Measurements from ENCODE around the gene MRGPRX2. TPM values are rescaled to one million over a fixed set of nuclear protein-coding genes. Genes with fewer than 3 reads are reported as not detected.

Gene MRGPRX2
- total RNA-seq, 2 experiments from 2014 or later = not detected

- DNase-seq = no peak
- Histone ChIP-seq H3K36me3 (ENCODE audit: insufficient read depth, low read length) (no peaks in the 10 kb centered on the region), H3K4me1 (ENCODE audit: insufficient read depth, low read length) (no peaks in the 10 kb centered on the region), H3K9me3 (ENCODE audit: control insufficient read depth in 1 of 2, insufficient read depth in 1 of 2, low read length in 2 of 2) (no peaks in the 10 kb centered on the region), H3K4me3 (ENCODE audit: low read length) (no peak overlapping the region), H3K27ac (ENCODE audit: low read depth in 1 of 2, low read length in 2 of 2) (no peak overlapping the region), H3K27me3 (ENCODE audit: control insufficient read depth in 1 of 2, insufficient read depth in 2 of 2, low read length in 2 of 2) (peaks cover 3 to 11% of the 10 kb centered on the region in 2 experiments)
- Mint-ChIP-seq H3K4me1 (ENCODE audit: low read depth) (no peaks in the 10 kb centered on the region), H3K36me3 (ENCODE audit: low read depth) (no peaks in the 10 kb centered on the region), H3K27me3 (peaks cover 64% of the 10 kb centered on the region), H3K27ac (no peak overlapping the region), H3K4me3 (no peak overlapping the region), H3K9me3 (no peaks in the 10 kb centered on the region)
- ChIA-PET CTCF (interaction anchor here (0.9 kb wide), 1 partner anchor 17 kb away, joined by 4 read pairs; no protein-coding TSS in a partner anchor), POLR2A (no interaction called here)
- ATAC-seq (ENCODE audit: poor library complexity) = no peak
- intact Hi-C loops (cut with DNase I, micrococcal nuclease) = no loop called here
- TF ChIP-seq, protein P1, sequence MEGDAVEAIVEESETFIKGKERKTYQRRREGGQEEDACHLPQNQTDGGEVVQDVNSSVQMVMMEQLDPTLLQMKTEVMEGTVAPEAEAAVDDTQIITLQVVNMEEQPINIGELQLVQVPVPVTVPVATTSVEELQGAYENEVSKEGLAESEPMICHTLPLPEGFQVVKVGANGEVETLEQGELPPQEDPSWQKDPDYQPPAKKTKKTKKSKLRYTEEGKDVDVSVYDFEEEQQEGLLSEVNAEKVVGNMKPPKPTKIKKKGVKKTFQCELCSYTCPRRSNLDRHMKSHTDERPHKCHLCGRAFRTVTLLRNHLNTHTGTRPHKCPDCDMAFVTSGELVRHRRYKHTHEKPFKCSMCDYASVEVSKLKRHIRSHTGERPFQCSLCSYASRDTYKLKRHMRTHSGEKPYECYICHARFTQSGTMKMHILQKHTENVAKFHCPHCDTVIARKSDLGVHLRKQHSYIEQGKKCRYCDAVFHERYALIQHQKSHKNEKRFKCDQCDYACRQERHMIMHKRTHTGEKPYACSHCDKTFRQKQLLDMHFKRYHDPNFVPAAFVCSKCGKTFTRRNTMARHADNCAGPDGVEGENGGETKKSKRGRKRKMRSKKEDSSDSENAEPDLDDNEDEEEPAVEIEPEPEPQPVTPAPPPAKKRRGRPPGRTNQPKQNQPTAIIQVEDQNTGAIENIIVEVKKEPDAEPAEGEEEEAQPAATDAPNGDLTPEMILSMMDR (IDR thresholded peaks at IDR 0.05) = no peak
Measured at GRCh38 chr11:19093976-19094375, 33.5 kb upstream of the MRGPRX2 start.

- peaks cover 66% of the 10 kb centered on the region for H3K27me3 Mint-ChIP-seq
- H3K9me3 Mint-ChIP-seq = no peaks in the 10 kb centered on the region
- Histone ChIP-seq H3K9me3 (ENCODE audit: control insufficient read depth in 1 of 2, insufficient read depth in 1 of 2, low read length in 2 of 2) (no peaks in the 10 kb centered on the region), H3K27me3 (ENCODE audit: control insufficient read depth in 1 of 2, insufficient read depth in 2 of 2, low read length in 2 of 2) (peaks cover 3 to 11% of the 10 kb centered on the region in 2 experiments), H3K27ac (ENCODE audit: low read depth in 1 of 2, low read length in 2 of 2) (no peak overlapping the region), H3K4me1 (ENCODE audit: insufficient read depth, low read length) (no peaks in the 10 kb centered on the region), H3K36me3 (ENCODE audit: insufficient read depth, low read length) (no peaks in the 10 kb centered on the region), H3K4me3 (ENCODE audit: low read length) (no peak overlapping the region)
- intact Hi-C loops (cut with DNase I, micrococcal nuclease) = no loop called here
- TF ChIP-seq, protein P1 (IDR thresholded peaks at IDR 0.05) = no peak
- H3K4me3 Mint-ChIP-seq = no peak overlapping the region
- ATAC-seq (ENCODE audit: poor library complexity) (no peak), DNase-seq (no peak)
- H3K36me3 Mint-ChIP-seq (ENCODE audit: low read depth) = no peaks in the 10 kb centered on the region
- ChIA-PET CTCF (no interaction called here), POLR2A (no interaction called here)
- H3K27ac Mint-ChIP-seq = no peak overlapping the region
- H3K4me1 Mint-ChIP-seq (ENCODE audit: low read depth) = no peaks in the 10 kb centered on the region
Measured at GRCh38 chr11:19092850-19093249, 32.3 kb upstream of the MRGPRX2 start.

- TF ChIP-seq, protein P1 (IDR thresholded peaks at IDR 0.05) = no peak
- no peak for ATAC-seq (ENCODE audit: poor library complexity)
- Mint-ChIP-seq H3K4me3 (no peak overlapping the region), H3K9me3 (no peaks in the 10 kb centered on the region), H3K27ac (no peak overlapping the region), H3K36me3 (ENCODE audit: low read depth) (no peaks in the 10 kb centered on the region), H3K4me1 (ENCODE audit: low read depth) (no peaks in the 10 kb centered on the region), H3K27me3 (peaks cover 61% of the 10 kb centered on the region)
- Histone ChIP-seq H3K36me3 (ENCODE audit: insufficient read depth, low read length) (no peaks in the 10 kb centered on the region), H3K9me3 (ENCODE audit: control insufficient read depth in 1 of 2, insufficient read depth in 1 of 2, low read length in 2 of 2) (no peaks in the 10 kb centered on the region), H3K4me3 (ENCODE audit: low read length) (no peak overlapping the region), H3K27me3 (ENCODE audit: control insufficient read depth in 1 of 2, insufficient read depth in 2 of 2, low read length in 2 of 2) (peaks cover 7 to 11% of the 10 kb centered on the region in 2 experiments), H3K27ac (ENCODE audit: low read depth in 1 of 2, low read length in 2 of 2) (no peak overlapping the region), H3K4me1 (ENCODE audit: insufficient read depth, low read length) (no peaks in the 10 kb centered on the region)
- POLR2A ChIA-PET = no interaction called here
- no peak for DNase-seq
- intact Hi-C loops (cut with DNase I, micrococcal nuclease) = no loop called here
- CTCF ChIA-PET = no interaction called here
Measured at GRCh38 chr11:19092342-19092741, 31.8 kb upstream of the MRGPRX2 start.
